Type B pancreatic cell (in vitro differentiated cells): Measurements from ENCODE around the gene S100A14. TPM values are rescaled to one million over a fixed set of nuclear protein-coding genes. Genes with fewer than 3 reads are reported as not detected.
A peak's percentile ranks its signal among the peaks of the same experiment; 100 is the strongest.

ENCODE experiments used
- DNase-seq: peaks from one replicate; pipeline ENCODE4 v3.0.0; 2021; ENCODE audit warnings: mixed read lengths; ENCODE audit not compliant: unreplicated experiment; ENCODE audit errors: extremely low spot score
- H3K27ac Mint-ChIP-seq: 2 replicates; pipeline ENCODE4 v1.8.0; 2021; ENCODE audit warnings: mild to moderate bottlenecking, mixed read lengths
- H3K27me3 Mint-ChIP-seq: 2 replicates; pipeline ENCODE4 v1.8.0; 2021; ENCODE audit warnings: mixed read lengths
- H3K36me3 Mint-ChIP-seq: 2 replicates; pipeline ENCODE4 v1.8.0; 2021; ENCODE audit warnings: mixed read lengths
- H3K4me1 Mint-ChIP-seq: one replicate; pipeline ENCODE4 v1.8.0; 2021; ENCODE audit warnings: mixed read lengths; ENCODE audit not compliant: unreplicated experiment
- H3K4me3 Mint-ChIP-seq: 2 replicates; pipeline ENCODE4 v1.8.0; 2021; ENCODE audit warnings: mild to moderate bottlenecking, mixed read lengths
- H3K9me3 Mint-ChIP-seq: 2 replicates; pipeline ENCODE4 v1.8.0; 2021; ENCODE audit warnings: mixed read lengths
- CTCF ChIP-seq: fragments of 200-600 bp; sonication (generic); conservative IDR thresholded peaks from 2 replicates; pipeline ENCODE4 v1.5.0; 2021; ENCODE audit warnings: antibody characterized with exemption, mild to moderate bottlenecking
- total RNA-seq: library from RNA; stranded (reverse); gene quantifications from 2 replicates; pipeline ENCODE4 v1.2.1, GENCODE V29; 2021; ENCODE audit warnings: low replicate concordance

Gene S100A14
- total RNA-seq, 1 donor from 2014 or later = 139 TPM

- Mint-ChIP-seq H3K27me3 (no peaks in the 10 kb centered on the region), H3K27ac (peak within 1 kb of the TSS; percentile 99), H3K4me1 (peaks cover 40% of the 10 kb centered on the region), H3K9me3 (no peaks in the 10 kb centered on the region), H3K4me3 (peak within 1 kb of the TSS; percentile 70), H3K36me3 (no peaks in the 10 kb centered on the region)
- TF ChIP-seq CTCF = no peak
- no peak for DNase-seq
These were observed 50.4 kb downstream of the S100A14 start, which contains the start of gene S100A2 for GRCh38 chr1:153565529-153566374. Gene S100A2, minus strand, starts transcription at chr1:153565844. Its CDS starts 1,967 bp downstream, at chr1:153563877.

Other genes with a start within 250 kb of the S100A14 start
- 0.62 TPM in 1 of 2 replicates, not detected in the other for gene S100A12, start 240.7 kb downstream of the S100A14 start, total RNA-seq
- gene S100A8, start 225.3 kb downstream of the S100A14 start, total RNA-seq = 667 and 678 TPM in 2 replicates
- gene S100A7A, start 199.8 kb downstream of the S100A14 start, total RNA-seq = not detected in 2 replicates
- 6.2 and 10.2 TPM in 2 replicates for gene S100A7, start 155.7 kb downstream of the S100A14 start, total RNA-seq
- gene S100A6, start 80.3 kb downstream of the S100A14 start, total RNA-seq = 21.9 and 1,154 TPM in 2 replicates
- gene S100A5, start 75.4 kb downstream of the S100A14 start, total RNA-seq = 0.62 TPM in 1 of 2 replicates, not detected in the other
- 61.0 and 200 TPM in 2 replicates for gene S100A4, start 70.5 kb downstream of the S100A14 start, total RNA-seq
- 1.4 and 2.8 TPM in 2 replicates for gene S100A3, start 67.1 kb downstream of the S100A14 start, total RNA-seq
- gene S100A2, start 50.5 kb downstream of the S100A14 start, total RNA-seq = 0.75 and 2.4 TPM in 2 replicates
- 173 and 517 TPM in 2 replicates for gene S100A16, start 3.2 kb downstream of the S100A14 start, total RNA-seq
- gene S100A13, start 11.2 kb upstream of the S100A14 start, total RNA-seq = 58.3 and 102 TPM in 2 replicates
- gene S100A1, start 12.1 kb upstream of the S100A14 start, total RNA-seq = 0.97 TPM in 1 of 2 replicates, not detected in the other
- gene CHTOP, start 17.7 kb upstream of the S100A14 start, total RNA-seq = 87.5 and 108 TPM in 2 replicates
- gene SNAPIN, start 42.4 kb upstream of the S100A14 start, total RNA-seq = 28.2 and 40.3 TPM in 2 replicates
- 241 and 291 TPM in 2 replicates for gene ILF2, start 54.7 kb upstream of the S100A14 start, total RNA-seq
- gene NPR1, start 62.4 kb upstream of the S100A14 start, total RNA-seq = 2.2 and 2.4 TPM in 2 replicates
- 70.3 and 90.8 TPM in 2 replicates for gene INTS3, start 111.7 kb upstream of the S100A14 start, total RNA-seq
- 20.6 and 22.1 TPM in 2 replicates for gene SLC27A3, start 159.1 kb upstream of the S100A14 start, total RNA-seq